H1 (cell line): ENCODE measurements around the gene CDON. TPM values are rescaled to one million over a fixed set of nuclear protein-coding genes. Genes with fewer than 3 reads are reported as not detected.

Experiments used
- CTCF ChIA-PET: fragments of 300-600 bp; sonication (Branson Sonifier 250); formaldehyde crosslinking; loops from one replicate; lab custom pipeline; 2021; ENCODE audit not compliant: partially characterized antibody; lab: Charles Lee
- POLR2A ChIA-PET: fragments of 300-600 bp; sonication (Branson Sonifier 250); formaldehyde crosslinking; loops from one replicate; lab custom pipeline; 2021; ENCODE audit warnings: inconsistent platforms; ENCODE audit not compliant: partially characterized antibody; lab: Charles Lee
- DNase-seq, 2 experiments: peaks; one replicate each; pipeline versions ENCODE4 v3.0.0 to v3.0.0-alpha.2; 2010 to 2022; ENCODE audit warnings: low spot score in 2 of 2, low read depth in 1 of 2, mixed read lengths in 1 of 2
- FAIRE-seq: peaks from 2 replicates; lab custom pipeline; 2011; peaks lifted over from hg19 to GRCh38; lab: Jason Lieb, UNC
- H2AFZ ChIP-seq: 2 replicates; pipeline ENCODE4 v1.8.1; 2012; ENCODE audit warnings: low read length, inconsistent platforms
- H2AK5ac ChIP-seq: 2 replicates; pipeline ENCODE4 v1.6.1; 2013; ENCODE audit warnings: low read depth, low read length
- H2BK120ac ChIP-seq: replicated peaks from 2 replicates; pipeline ENCODE3; 2013; ENCODE audit warnings: low read depth, low read length, inconsistent platforms
- H2BK12ac ChIP-seq: 2 replicates; pipeline ENCODE4 v1.6.1; 2013; ENCODE audit warnings: low read depth, low read length
- H2BK15ac ChIP-seq: 2 replicates; pipeline ENCODE4 v1.6.1; 2013; ENCODE audit warnings: low read length
- H2BK20ac ChIP-seq: 2 replicates; pipeline ENCODE4 v1.6.1; 2013; ENCODE audit warnings: low read length
- H2BK5ac ChIP-seq: 2 replicates; pipeline ENCODE4 v1.6.1; 2013; ENCODE audit warnings: low read depth, low read length
- H3K14ac ChIP-seq: 2 replicates; pipeline ENCODE4 v1.6.1; 2013; ENCODE audit warnings: inconsistent platforms; ENCODE audit not compliant: insufficient read length
- H3K18ac ChIP-seq: 2 replicates; pipeline ENCODE4 v1.6.1; 2013; ENCODE audit warnings: low read length; ENCODE audit errors: extremely low read depth
- H3K23ac ChIP-seq: 2 replicates; pipeline ENCODE4 v1.6.1; 2013; ENCODE audit warnings: inconsistent platforms; ENCODE audit not compliant: insufficient read length
- H3K23me2 ChIP-seq: 2 replicates; pipeline ENCODE4 v1.6.1; 2013; ENCODE audit warnings: low read depth, low read length
- H3K27ac ChIP-seq: 2 replicates; pipeline ENCODE4 v1.6.1; 2011; ENCODE audit warnings: low read depth, low read length, inconsistent platforms
- H3K27me3 ChIP-seq, 4 experiments: replicated peaks in 1 of 4; 1 replicate in 1 of 4; 2 replicates in 3 of 4; pipeline versions ENCODE4 v1.6.1 to v1.8.1; 2011 to 2013; ENCODE audit warnings: low read length in 3 of 4, mild to moderate bottlenecking in 3 of 4, inconsistent platforms in 2 of 4, mixed read lengths in 2 of 4, moderate library complexity in 1 of 4; ENCODE audit not compliant: control insufficient read depth in 3 of 4, insufficient read depth in 3 of 4; ENCODE audit errors: extremely low read depth in 1 of 4
- H3K36me3 ChIP-seq, 4 experiments: 2 replicates each; pipeline versions ENCODE4 v1.6.1 to v1.8.1; 2011 to 2013; ENCODE audit warnings: mild to moderate bottlenecking in 4 of 4, low read length in 3 of 4, moderate library complexity in 2 of 4, control low read depth in 1 of 4, inconsistent platforms in 1 of 4; ENCODE audit not compliant: insufficient read depth in 4 of 4, control insufficient read depth in 2 of 4
- H3K4ac ChIP-seq: replicated peaks from 2 replicates; pipeline ENCODE3; 2013; ENCODE audit warnings: low read length, low read depth, mixed read lengths, inconsistent platforms; ENCODE audit not compliant: insufficient read length
- H3K4me1 ChIP-seq, 4 experiments: replicated peaks in 1 of 4; 1 replicate in 1 of 4; 2 replicates in 3 of 4; pipeline versions ENCODE4 v1.6.1 to v1.8.1; 2011 to 2013; ENCODE audit warnings: low read length in 3 of 4, inconsistent platforms in 2 of 4, mixed read lengths in 1 of 4; ENCODE audit not compliant: insufficient read depth in 4 of 4, control insufficient read depth in 3 of 4
- H3K4me2 ChIP-seq, 2 experiments: 2 replicates each; pipeline versions ENCODE4 v1.6.1 to v1.8.1; 2011 to 2013; ENCODE audit warnings: low read depth in 2 of 2, low read length in 2 of 2, control low read depth in 1 of 2, inconsistent platforms in 1 of 2, mild to moderate bottlenecking in 1 of 2; ENCODE audit not compliant: insufficient read depth in 1 of 2
- H3K4me3 ChIP-seq, 4 experiments: fragments of 200-600, 300-600 bp in 1 of 4; sonication (generic), shearing (Covaris generic), sonication (Bioruptor Twin) in 1 of 4; 2 replicates each; pipeline versions ENCODE4 v1.5.1 to v1.8.1; 2011 to 2016; ENCODE audit warnings: low read length in 4 of 4, low read depth in 3 of 4, control low read depth in 2 of 4, inconsistent platforms in 2 of 4, mild to moderate bottlenecking in 2 of 4, mixed read lengths in 1 of 4, moderate library complexity in 1 of 4; ENCODE audit not compliant: insufficient read depth in 2 of 4; ENCODE audit errors: extremely low read depth in 1 of 4
- H3K56ac ChIP-seq: replicated peaks from 2 replicates; pipeline ENCODE3; 2013; ENCODE audit warnings: low read depth, mild to moderate bottlenecking, mixed read lengths, low read length, inconsistent platforms; ENCODE audit not compliant: insufficient read length
- H3K79me1 ChIP-seq: 2 replicates; pipeline ENCODE4 v1.6.1; 2013; ENCODE audit warnings: low read depth, low read length, control low read depth
- H3K79me2 ChIP-seq, 2 experiments: 2 replicates each; pipeline versions ENCODE4 v1.6.1 to v1.8.1; 2012 to 2013; ENCODE audit warnings: low read length in 2 of 2, mild to moderate bottlenecking in 2 of 2, inconsistent platforms in 1 of 2; ENCODE audit not compliant: insufficient read depth in 2 of 2, control insufficient read depth in 1 of 2
- H3K9ac ChIP-seq, 4 experiments: replicated peaks in 1 of 4; 1 replicate in 1 of 4; 2 replicates in 3 of 4; pipeline versions ENCODE4 v1.6.1 to v1.8.1; 2011 to 2013; ENCODE audit warnings: low read depth in 3 of 4, low read length in 3 of 4, control low read depth in 2 of 4, mild to moderate bottlenecking in 2 of 4, moderate library complexity in 2 of 4, inconsistent platforms in 1 of 4; ENCODE audit errors: extremely low read depth in 1 of 4
- H3K9me3 ChIP-seq, 2 experiments: 2 replicates each; pipeline versions ENCODE4 v1.6.1 to v1.8.1; 2012 to 2013; ENCODE audit warnings: mild to moderate bottlenecking in 2 of 2, moderate library complexity in 2 of 2, control low read depth in 1 of 2, inconsistent platforms in 1 of 2, low read depth in 1 of 2, low read length in 1 of 2, mixed read lengths in 1 of 2; ENCODE audit not compliant: insufficient read depth in 2 of 2
- H4K20me1 ChIP-seq, 2 experiments: replicated peaks in 1 of 2; 2 replicates each; pipeline versions ENCODE3 to v1.8.1; 2011 to 2013; ENCODE audit warnings: inconsistent platforms in 2 of 2, low read length in 2 of 2, mild to moderate bottlenecking in 1 of 2; ENCODE audit not compliant: insufficient read depth in 2 of 2, control insufficient read depth in 1 of 2
- H4K5ac ChIP-seq: 2 replicates; pipeline ENCODE4 v1.6.1; 2013; ENCODE audit warnings: low read length, low read depth, mixed read lengths, inconsistent platforms; ENCODE audit not compliant: insufficient read length
- H4K8ac ChIP-seq: 2 replicates; pipeline ENCODE4 v1.8.0; 2013; ENCODE audit warnings: mild to moderate bottlenecking, moderate library complexity, low read length, inconsistent platforms; ENCODE audit not compliant: insufficient read depth; ENCODE audit errors: extremely low read depth
- H4K91ac ChIP-seq: replicated peaks from 2 replicates; pipeline ENCODE3; 2013; ENCODE audit warnings: low read length, mixed read lengths, inconsistent platforms; ENCODE audit not compliant: insufficient read length
- CBX8 ChIP-seq: fragments of 300-800, 300-1000 bp; sonication (generic); IDR thresholded peaks from 2 replicates; pipeline ENCODE4 v1.7.1; 2016; ENCODE audit warnings: low read depth, low read length, borderline replicate concordance
- EGR1 ChIP-seq: IDR thresholded peaks from 2 replicates; pipeline ENCODE4 v1.6.1; 2011; ENCODE audit warnings: low read depth, low read length, borderline replicate concordance
- RXRA ChIP-seq: IDR thresholded peaks from 2 replicates; pipeline ENCODE4 v1.6.1; 2011; ENCODE audit warnings: low read depth, mild to moderate bottlenecking, low read length, moderate library complexity; ENCODE audit not compliant: insufficient read depth
- TEAD4 ChIP-seq: IDR thresholded peaks from 2 replicates; pipeline ENCODE4 v1.6.1; 2012; ENCODE audit warnings: low read depth, low read length, inconsistent platforms, mixed read lengths
- USF2 ChIP-seq: IDR thresholded peaks from 2 replicates; pipeline ENCODE4 v1.6.1; 2011; ENCODE audit warnings: low read length, improper control_type of control experiment
- WGBS, 2 experiments: shearing (Covaris generic) in 1 of 2; methylation state at CpG; one replicate each; pipeline versions ENCODE4 v1.1.6 to v1.1.7; 2013 to 2015; ENCODE audit warnings: low lambda C conversion rate in 2 of 2, mixed read lengths in 2 of 2, inconsistent platforms in 1 of 2, low coverage in 1 of 2, missing lambda C conversion rate in 1 of 2; ENCODE audit not compliant: insufficient replicate concordance in 2 of 2, insufficient coverage in 1 of 2, insufficient read length in 1 of 2; ENCODE audit errors: extremely low coverage in 1 of 2, missing lambda C conversion rate in 1 of 2; 5-methylcytosine and 5-hydroxymethylcytosine counted together
- polyA plus RNA-seq, 7 experiments: library from polyadenylated mRNA; depleted of rRNA in 3 of 7; stranded (reverse) in 5 of 7; unstranded in 2 of 7; fragments of >200 nt in 5 of 7; fragments of 200-250 nt in 2 of 7; gene quantifications; 1 replicate in 5 of 7; 2 replicates in 1 of 7; 4 replicates in 1 of 7; pipeline versions ENCODE4 v1.2.1 to v1.2.3, GENCODE V29; 2011 to 2013; ENCODE audit warnings: missing spikeins in 2 of 7, mixed read lengths in 2 of 7
- total RNA-seq: library from RNA; stranded (reverse); fragmentation: NEBNext Ultra II Directional; extraction: Animal tissue kit (Norgen Biotek cat#: 25700); gene quantifications from 2 replicates; pipeline ENCODE4 v1.2.1, GENCODE V29; 2021

Gene CDON
- total and polyA plus RNA-seq, 2 of the 8 experiments (the other 6 are each of a cell fraction or from before 2014, with no cell fraction given): 11.0 to 32.5 TPM

- no peak overlapping the region for H3K27ac ChIP-seq
- no peak overlapping the region for H3K23ac ChIP-seq
- H4K91ac ChIP-seq: no peak overlapping the region
- no peak overlapping the region for H3K9ac ChIP-seq
- no peak overlapping the region for H2BK20ac ChIP-seq
- H3K79me1 ChIP-seq: no peaks in the 10 kb centered on the region; the same call in 1 of the 2 replicates
- POLR2A ChIA-PET: interaction anchor here (0.5 to 1.7 kb wide), 3 partner anchors 9 to 160 kb away, joined by 3 to 5 read pairs (median 3); no protein-coding TSS in a partner anchor
- H3K4ac ChIP-seq: no peak overlapping the region
- no peaks in the 10 kb centered on the region for H4K20me1 ChIP-seq
- peaks cover 0 to 19% (median 4%) of the 10 kb centered on the region in 4 experiments; a peak in 5 of 8 replicates for H3K36me3 ChIP-seq
- no peaks in the 10 kb centered on the region for H3K4me1 ChIP-seq
- no peak overlapping the region for H2BK12ac ChIP-seq
- DNase-seq (no peak), FAIRE-seq (no peak)
- H3K14ac ChIP-seq: no peak overlapping the region
- H2AK5ac ChIP-seq: no peak overlapping the region
- no peak overlapping the region for H2BK15ac ChIP-seq
- no peak overlapping the region for H3K4me2 ChIP-seq
- no peak overlapping the region for H3K4me3 ChIP-seq
- no peak overlapping the region for H2AFZ ChIP-seq
- WGBS, 2 experiments: 89% methylated on average over 6 of the region's 6 CpGs; no CpG with 5 or more reads in 1 of the 2 experiments
- H3K56ac ChIP-seq: no peak overlapping the region
- H3K27me3 ChIP-seq: no peaks in the 10 kb centered on the region
- no peak overlapping the region for H4K5ac ChIP-seq
- H3K79me2 ChIP-seq: no peaks in the 10 kb centered on the region
- 0 out of 4 replicates have a peak, but pooled peaks cover 0 to 3% of the 10 kb centered on the region in 2 experiments for H3K9me3 ChIP-seq
- H3K18ac ChIP-seq: no peak overlapping the region
- H2BK120ac ChIP-seq: no peak overlapping the region
- no peaks in the 10 kb centered on the region for H3K23me2 ChIP-seq
- H2BK5ac ChIP-seq: no peak overlapping the region
- CTCF ChIA-PET: interaction anchor here (1.2 to 9.1 kb wide), 2 partner anchors 16 to 34 kb away, joined by 4 to 65 read pairs; partner anchors contain the start of gene VSIG10L2
- no peak for TF ChIP-seq CBX8
- TF ChIP-seq USF2: no peak
- TF ChIP-seq RXRA: no peak
- no peak for TF ChIP-seq EGR1
- no peak for TF ChIP-seq TEAD4
- TF ChIP-seq, all 59 proteins: peak for 0
- no peak overlapping the region for H4K8ac ChIP-seq
These were observed 103.2 kb downstream of the CDON start for GRCh38 chr11:125959511-125959910.
